Right ventricle myocardium superior (tissue), 1 donor: ENCODE measurements around the gene UGGT2. TPM values are rescaled to one million over a fixed set of nuclear protein-coding genes. Genes with fewer than 3 reads are reported as not detected.
A peak's percentile ranks its signal among the peaks of the same experiment; 100 is the strongest.
"Not testable (repeated sequence)": the region's sequence is repeated elsewhere in the genome, so short reads cannot be mapped to it uniquely, and the experiment has no call there.

Source experiments
- ATAC-seq: fragments of 200-7000 bp; cut with Tn5 transposase; one replicate; pipeline ENCODE4 v1.9.1; 2020; ENCODE audit warnings: mild to moderate bottlenecking; ENCODE audit not compliant: poor library complexity
- DNase-seq: peaks from one replicate; pipeline ENCODE4 v3.0.0-alpha.2; 2020
- intact Hi-C: fragments of 100-400 bp; cut with DNase I; formaldehyde crosslinking; loops from one replicate; pipeline ENCODE4 v1.11.2; 2022
- total RNA-seq: library from RNA; stranded (reverse); fragmentation: NEBNext Ultra II Directional; extraction: Animal tissue kit (Norgen Biotek cat#: 25700); gene quantifications from one replicate; pipeline ENCODE4 v1.2.1, GENCODE V29; 2021
- donor health status: DM: no; HTN: yes; CAD: no; lungs with severe emphysema.

UGGT2 gene
- total RNA-seq, 1 donor from 2014 or later = 8.6 TPM

- DNase-seq (no peak), ATAC-seq (peak; percentile 15)
- intact Hi-C loops = no loop called here
Observed at GRCh38 chr13:95858286-95859075, 194.7 kb downstream of the UGGT2 start.

- intact Hi-C loops, ATAC-seq, DNase-seq: not testable (repeated sequence)
Observed at GRCh38 chr13:95845656-95846055, 207.5 kb downstream of the UGGT2 start.

- DNase-seq (no peak), ATAC-seq (no peak)
- intact Hi-C loops = no loop called here
Observed at GRCh38 chr13:95842898-95843297, 210.3 kb downstream of the UGGT2 start.

- intact Hi-C loops = no loop called here
- ATAC-seq = no peak
- no peak for DNase-seq
Observed at GRCh38 chr13:95841894-95842293, 211.3 kb downstream of the UGGT2 start.

GRCh38 chr13:95834134-95834765 is 219.0 kb downstream of the UGGT2 start:
- peak; percentile 88 for ATAC-seq
- intact Hi-C loops = loop anchor here (2.0 to 10.0 kb wide), 2 partner anchors 209 to 339 kb away; no protein-coding TSS in a partner anchor
- peak; percentile 58 for DNase-seq

- intact Hi-C loops = loop anchor here (2.0 to 10.0 kb wide), 2 partner anchors 209 to 339 kb away; no protein-coding TSS in a partner anchor
- no peak for DNase-seq
- ATAC-seq = no peak
Observed at GRCh38 chr13:95833719-95834118, 219.5 kb downstream of the UGGT2 start.

GRCh38 chr13:95833126-95833525 is 220.1 kb downstream of the UGGT2 start:
- ATAC-seq = no peak
- no peak for DNase-seq
- intact Hi-C loops = loop anchor here (10.0 kb wide), 1 partner anchor 338 kb away; no protein-coding TSS in a partner anchor

- intact Hi-C loops = no loop called here
- DNase-seq = no peak
- no peak for ATAC-seq
Observed at GRCh38 chr13:95822303-95822702, 230.9 kb downstream of the UGGT2 start.

- intact Hi-C loops = no loop called here
Observed at GRCh38 chr13:95814495-95814894, 238.7 kb downstream of the UGGT2 start.

GRCh38 chr13:95813139-95813538 is 240.1 kb downstream of the UGGT2 start:
- no peak for DNase-seq
- intact Hi-C loops = no loop called here
- ATAC-seq = no peak

More at GRCh38 chr13:95814495-95814894, 238.7 kb downstream of the UGGT2 start:
- no peak for DNase-seq
- ATAC-seq = no peak

- intact Hi-C loops = no loop called here
- no peak for DNase-seq
- peak; percentile 55 for ATAC-seq
Observed at GRCh38 chr13:95809429-95809828, 243.8 kb downstream of the UGGT2 start.

- ATAC-seq (no peak), DNase-seq (no peak)
- intact Hi-C loops = no loop called here
Observed at GRCh38 chr13:95805921-95806320, 247.3 kb downstream of the UGGT2 start.

GRCh38 chr13:95801825-95802224 is 251.4 kb downstream of the UGGT2 start:
- no peak for ATAC-seq
- no peak for DNase-seq
- intact Hi-C loops = no loop called here

GRCh38 chr13:95800436-95800835 is 252.8 kb downstream of the UGGT2 start:
- intact Hi-C loops = no loop called here
- no peak for DNase-seq
- no peak for ATAC-seq

- intact Hi-C loops = no loop called here
- DNase-seq = no peak
- ATAC-seq = no peak
Observed at GRCh38 chr13:95797016-95797415, 256.2 kb downstream of the UGGT2 start.

- no peak for DNase-seq
- no peak for ATAC-seq
- intact Hi-C loops = no loop called here
Observed at GRCh38 chr13:95793781-95794180, 259.4 kb downstream of the UGGT2 start.

- DNase-seq (no peak), ATAC-seq (no peak)
Observed at GRCh38 chr13:95793018-95793555, 260.1 kb downstream of the UGGT2 start.

GRCh38 chr13:95791084-95791722 is 262.0 kb downstream of the UGGT2 start:
- ATAC-seq = no peak
- DNase-seq = no peak
- intact Hi-C loops = no loop called here

More at GRCh38 chr13:95793018-95793555, 260.1 kb downstream of the UGGT2 start:
- intact Hi-C loops = no loop called here

GRCh38 chr13:95789315-95789714 is 263.9 kb downstream of the UGGT2 start:
- ATAC-seq, intact Hi-C loops, DNase-seq: not testable (repeated sequence)
